DND-41 (cell line): ENCODE data around the gene GAR1.

Experiments
- CTCF ChIP-seq: IDR thresholded peaks from 2 replicates; pipeline ENCODE4 v1.5.1; 2012; ENCODE audit warnings: borderline replicate concordance, low read length, moderate library complexity, mild to moderate bottlenecking; ENCODE audit not compliant: poor library complexity, severe bottlenecking; ENCODE audit errors: extremely low read depth
- EZH2 ChIP-seq: IDR thresholded peaks from 3 replicates; pipeline ENCODE4 v1.6.1; 2012; ENCODE audit warnings: borderline replicate concordance, low read depth, mild to moderate bottlenecking, moderate library complexity, low read length, inconsistent platforms; ENCODE audit not compliant: severe bottlenecking

- no peak for TF ChIP-seq CTCF
- TF ChIP-seq EZH2: no peak
These were observed 20.5 kb upstream of the GAR1 start for GRCh38 chr4:109795059-109795458.
